IPS-NIHi7 (cell line): ENCODE data around the gene ARHGAP15.

ENCODE experiments used
- DNase-seq: peaks from one replicate; pipeline ENCODE4 v3.0.0; 2012; ENCODE audit warnings: mixed read lengths; ENCODE audit errors: extremely low spot score

Gene ARHGAP15

DNA sequence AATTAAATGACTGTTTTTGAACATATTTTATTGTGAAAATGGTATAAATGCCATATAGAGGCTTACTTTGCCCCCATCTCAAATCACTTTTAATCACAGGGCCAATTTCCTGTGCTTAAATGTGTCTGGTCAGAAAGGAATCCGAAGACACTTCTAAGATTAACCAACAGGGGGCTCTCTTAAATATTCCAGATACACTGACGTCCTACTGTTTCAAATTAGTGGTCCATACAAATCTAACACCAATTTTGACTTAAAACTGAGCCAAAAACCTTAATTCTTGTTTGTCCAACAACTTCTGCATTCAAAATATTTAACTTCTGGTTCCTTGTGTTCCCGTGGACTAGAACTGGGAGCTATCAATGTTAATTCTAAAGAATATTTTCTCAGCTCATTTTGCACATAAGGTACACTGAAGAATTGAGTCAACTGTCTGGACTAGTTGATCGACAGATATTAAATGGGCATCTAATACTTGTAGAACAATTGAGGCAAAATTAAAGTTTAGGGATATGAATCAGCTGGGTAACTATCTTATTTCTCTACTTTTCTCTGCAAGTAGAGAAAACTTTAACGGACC lies 557.5 kb downstream of the ARHGAP15 start:
- DNase-seq, result peak; percentile 53

DNA sequence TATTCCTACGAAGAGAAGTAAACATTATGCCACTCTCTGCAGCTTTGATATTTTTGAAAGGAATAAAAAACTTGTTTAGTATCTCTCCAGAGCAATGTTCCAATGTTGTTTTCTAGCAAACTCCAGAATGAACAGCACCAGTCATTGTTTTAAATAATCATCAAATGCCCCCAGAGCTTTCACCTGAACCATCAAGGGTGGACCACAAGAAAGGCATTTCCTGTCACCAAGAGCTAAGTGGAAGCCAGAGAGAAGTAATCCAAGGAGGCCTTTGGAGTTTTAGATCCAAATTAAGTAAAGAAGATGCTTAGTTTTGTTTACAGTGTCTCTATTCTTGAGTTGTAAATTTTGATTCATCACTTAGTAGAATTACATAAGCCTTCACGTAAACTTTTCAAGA lies 559.0 kb downstream of the ARHGAP15 start:
- no peak for DNase-seq

DNA sequence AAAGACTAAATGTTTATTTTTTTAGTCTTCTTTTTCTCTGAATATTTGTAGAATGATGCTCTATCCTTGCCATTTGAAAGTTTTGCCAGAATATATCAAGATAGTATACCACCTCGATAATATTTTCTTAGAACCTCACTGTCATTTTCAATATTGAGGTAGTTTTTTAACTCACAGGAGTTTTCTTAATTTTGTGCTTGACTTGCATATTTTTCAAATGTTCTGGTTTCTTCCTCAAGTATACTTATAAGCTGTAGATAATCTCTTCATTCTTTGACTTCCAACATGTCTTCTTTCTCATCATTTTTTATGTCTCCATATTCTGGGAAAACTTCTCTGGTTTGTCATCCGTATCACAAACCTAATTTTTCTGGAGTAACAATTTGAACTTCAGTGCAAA lies 559.6 kb downstream of the ARHGAP15 start:
- no peak for DNase-seq

DNA sequence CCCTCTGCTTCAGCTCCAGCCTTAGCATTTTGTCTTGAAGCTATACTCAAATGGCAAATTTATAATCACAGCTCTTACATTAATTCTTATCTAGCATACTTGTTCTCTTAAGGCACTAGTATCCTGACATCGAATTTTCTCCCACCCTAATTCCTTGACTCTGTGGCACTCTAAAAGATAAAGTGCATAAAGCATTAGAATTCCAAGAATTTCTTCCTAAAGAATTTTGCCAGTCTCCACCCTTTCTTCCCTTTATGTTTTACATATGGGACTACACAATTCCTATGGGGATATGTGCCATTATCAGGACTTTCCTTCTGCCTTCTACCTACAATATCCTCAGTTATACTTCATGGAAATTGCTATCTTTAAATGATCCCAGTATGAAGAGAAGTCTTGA lies 560.3 kb downstream of the ARHGAP15 start:
- DNase-seq, result no peak

DNA sequence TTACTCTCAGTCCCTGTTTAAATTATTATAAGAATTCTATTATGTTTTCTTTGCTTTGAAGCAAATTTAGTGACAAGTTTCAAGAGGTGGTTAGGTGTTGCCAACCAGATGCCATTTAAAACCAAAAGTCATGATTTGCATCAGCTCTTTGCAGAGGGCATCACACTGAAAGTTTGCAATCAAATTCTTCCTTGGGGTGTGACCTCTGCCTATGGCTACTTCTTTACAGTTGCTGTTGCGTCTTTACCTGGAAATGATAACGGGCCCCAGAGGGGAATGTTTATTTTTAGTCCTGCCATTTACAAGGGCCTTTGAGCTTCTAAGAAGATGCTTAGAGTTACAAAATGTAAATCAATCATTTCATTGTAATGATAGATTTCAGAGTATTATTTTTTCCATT lies 561.0 kb downstream of the ARHGAP15 start:
- DNase-seq, result no peak

DNA sequence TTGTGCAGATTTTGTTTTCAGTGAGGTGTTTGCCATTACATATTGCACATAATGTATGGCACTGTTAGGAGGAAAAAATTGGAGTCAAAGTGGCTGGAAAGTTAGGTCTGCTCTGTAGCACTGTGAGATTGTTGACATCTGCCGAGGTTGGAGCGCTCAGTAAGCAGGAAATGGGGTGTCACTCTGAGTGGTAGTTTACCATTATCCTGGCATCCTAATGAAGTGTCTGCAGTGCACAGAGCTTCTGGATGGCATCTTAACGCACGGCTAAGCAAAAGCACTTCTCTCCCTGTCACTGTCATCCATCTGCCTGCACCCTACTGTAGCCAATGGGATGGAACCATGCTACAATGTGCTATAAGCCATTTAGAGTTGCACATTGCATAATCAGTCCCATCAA lies 561.9 kb downstream of the ARHGAP15 start:
- no peak for DNase-seq

DNA sequence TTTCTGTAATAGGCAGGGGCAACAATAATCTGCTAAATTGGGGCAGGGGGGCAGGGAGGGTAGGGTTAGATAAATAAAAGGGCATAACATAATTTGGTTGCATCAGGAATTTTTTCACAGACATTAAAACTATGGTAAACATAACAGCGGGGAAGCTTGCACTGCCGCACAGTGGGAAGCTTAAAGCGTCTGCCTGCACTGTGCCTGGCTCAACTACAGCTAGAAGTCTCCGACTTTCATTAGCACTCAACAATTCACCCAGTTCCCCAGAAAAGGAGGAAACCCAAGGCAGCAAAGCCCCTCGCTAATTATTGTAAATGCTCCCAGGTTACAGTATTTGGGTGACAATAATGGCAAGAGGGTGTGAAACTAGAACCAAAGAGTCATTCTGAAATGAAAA lies 562.9 kb downstream of the ARHGAP15 start:
- peak; percentile 35 for DNase-seq

DNA sequence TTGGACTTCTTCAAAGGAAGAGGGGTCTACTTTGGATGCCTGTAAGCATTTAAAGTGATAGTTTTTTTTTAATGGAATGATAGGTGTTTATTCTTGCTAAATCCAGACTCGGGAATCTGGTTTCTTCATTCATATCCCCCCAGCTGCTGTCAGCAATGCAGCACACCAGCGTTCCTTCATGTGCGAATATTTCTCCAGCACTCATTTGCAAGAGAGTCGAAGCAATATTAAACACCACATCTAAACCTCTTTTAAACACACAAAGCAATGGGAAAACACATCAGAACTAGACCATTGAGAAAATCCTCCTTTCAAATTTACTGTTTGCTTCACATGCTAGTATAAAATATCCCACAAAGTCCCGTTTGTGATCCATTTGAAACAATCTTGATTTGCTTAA lies 563.7 kb downstream of the ARHGAP15 start:
- no peak for DNase-seq

DNA sequence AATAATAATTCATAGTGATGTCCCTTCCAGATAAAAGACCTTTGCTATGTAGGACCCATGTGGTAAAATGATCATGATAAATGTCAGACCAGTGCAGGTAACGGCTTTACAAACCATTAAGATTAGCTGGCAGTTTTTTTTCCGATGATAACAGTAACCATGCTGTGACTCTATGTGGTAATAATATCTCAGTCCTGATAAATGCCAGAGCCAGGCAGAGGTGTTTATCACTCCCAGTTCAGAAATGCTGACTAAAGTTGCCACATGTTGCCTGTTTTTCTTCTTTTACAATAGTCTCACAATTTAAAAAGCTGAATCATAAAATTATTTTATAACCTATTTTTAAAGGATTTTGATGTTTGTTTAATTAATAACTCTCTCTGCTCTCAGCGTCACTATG lies 565.1 kb downstream of the ARHGAP15 start:
- DNase-seq, result no peak

DNA sequence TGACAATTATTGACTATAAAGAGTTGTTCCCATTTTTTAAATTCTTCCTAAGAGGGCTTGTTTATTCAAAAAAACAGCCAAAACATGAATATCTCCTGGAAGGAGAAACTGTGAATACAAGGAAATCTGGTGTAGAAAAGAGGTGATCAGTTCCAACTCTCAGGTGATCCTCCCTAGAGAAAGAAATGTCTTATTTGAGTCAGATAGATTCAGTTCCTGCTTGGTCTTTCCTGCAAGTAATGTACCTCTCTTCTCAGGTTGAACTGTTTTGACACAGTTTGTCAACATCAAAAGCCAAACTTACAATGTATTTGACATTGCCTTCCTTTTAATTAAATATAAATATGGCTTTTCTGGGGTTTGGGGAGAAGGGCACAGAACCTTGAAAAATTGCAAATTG lies 567.4 kb downstream of the ARHGAP15 start:
- DNase-seq, result no peak

DNA sequence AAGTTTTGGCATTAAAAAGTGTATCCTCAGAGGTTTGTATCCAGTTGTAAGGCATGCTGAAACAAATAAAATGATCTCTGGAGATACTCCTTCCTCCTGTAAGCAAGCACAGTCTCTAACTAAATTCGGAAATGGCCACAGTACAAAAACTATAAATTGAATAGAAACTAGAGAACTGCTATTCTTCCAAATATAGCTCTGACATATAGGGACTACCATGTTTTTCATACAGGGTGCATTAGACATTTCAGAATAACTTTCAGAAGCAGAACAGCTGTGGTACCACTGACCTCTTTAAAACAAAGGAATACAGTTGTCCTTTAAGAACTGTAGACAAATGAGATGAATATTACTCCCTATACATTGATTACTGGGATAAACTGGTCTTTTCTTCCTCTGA lies 568.5 kb downstream of the ARHGAP15 start:
- no peak for DNase-seq

DNA sequence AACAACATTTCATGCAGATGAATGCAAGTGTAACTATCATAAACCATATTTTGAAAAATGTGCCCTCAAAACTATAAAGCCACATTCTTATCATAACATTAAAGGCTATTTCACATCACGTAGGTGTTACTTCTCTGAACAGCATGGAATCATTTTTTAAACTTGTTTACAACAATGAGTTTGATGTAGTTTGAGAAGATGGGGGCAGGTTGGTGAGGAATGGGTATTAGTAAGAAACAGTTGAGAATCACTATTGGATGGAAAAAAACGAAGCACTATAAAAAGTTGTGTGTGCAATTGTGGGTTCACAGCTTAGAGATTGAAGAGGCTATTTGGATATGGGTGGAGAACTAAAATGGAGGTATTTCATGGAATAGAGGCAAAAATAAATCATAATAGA lies 569.1 kb downstream of the ARHGAP15 start:
- DNase-seq, result no peak

DNA sequence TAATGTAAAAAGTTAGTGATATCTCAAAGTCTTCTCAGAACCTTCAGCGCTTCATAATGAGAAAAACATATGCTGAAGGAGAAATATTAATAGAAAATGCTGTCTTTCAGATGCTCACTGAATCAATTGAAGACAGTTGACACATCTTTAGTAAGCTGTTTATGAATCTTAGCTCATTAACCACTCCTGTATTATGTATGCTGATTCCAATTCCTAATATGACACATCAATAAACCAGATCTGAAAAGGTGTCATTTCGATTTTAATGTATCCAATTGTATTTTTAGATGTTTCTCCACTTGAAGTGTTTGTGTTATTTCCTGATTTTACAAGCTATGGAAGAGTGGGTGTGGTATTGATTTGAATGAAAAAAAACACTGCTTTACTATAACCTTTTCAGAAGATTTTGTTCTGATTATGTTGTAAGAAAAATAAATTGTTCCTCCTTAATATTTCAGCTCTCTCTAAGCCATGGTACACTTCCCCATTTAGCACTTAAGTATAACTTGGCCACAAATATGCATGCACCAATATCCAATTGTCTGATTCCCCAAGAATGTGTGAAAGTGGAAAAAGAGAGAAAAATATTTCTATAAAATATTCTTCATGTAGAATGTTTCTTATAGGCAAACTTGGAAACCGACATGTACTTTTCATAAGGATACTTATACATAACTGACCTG lies 569.8 kb downstream of the ARHGAP15 start:
- no peak for DNase-seq

DNA sequence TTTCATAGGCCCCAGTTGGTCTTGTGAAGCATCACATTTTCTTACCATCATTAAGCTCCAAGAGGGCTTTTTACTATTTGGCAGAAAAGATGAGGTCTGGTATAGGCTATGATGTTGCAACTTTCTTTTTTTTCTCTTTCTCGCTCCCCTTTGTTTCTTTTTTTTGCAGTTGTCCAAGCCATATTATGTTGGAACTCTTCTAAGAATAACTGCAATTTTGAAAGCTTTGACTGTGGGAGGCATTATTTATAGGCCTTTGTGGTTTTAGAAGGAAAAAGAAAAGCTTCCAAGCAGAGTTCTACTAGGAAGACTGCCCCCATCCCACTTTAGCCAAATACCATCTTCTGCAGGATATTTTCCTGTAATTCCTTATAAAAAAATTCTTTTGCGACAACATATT lies 571.6 kb downstream of the ARHGAP15 start:
- DNase-seq, result no peak

DNA sequence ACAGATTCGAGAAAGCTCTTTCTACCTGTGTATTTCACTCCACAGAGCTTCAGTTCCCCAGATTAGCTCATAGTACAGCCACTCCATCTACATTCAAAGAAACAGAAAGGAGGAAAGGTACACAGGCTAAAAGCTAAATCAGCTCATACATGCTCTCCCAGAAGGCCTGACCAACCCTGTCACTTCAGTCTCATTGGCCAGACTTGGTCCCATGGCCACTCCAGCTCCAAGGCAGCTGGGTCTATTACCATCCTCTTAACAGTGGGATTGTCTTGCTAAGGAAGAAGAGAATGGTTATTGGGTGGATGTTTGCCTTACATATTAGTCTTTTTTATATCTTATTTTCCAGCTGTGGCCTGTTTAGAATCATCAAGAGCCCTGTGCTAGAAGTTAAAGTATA lies 572.6 kb downstream of the ARHGAP15 start:
- DNase-seq, result no peak

DNA sequence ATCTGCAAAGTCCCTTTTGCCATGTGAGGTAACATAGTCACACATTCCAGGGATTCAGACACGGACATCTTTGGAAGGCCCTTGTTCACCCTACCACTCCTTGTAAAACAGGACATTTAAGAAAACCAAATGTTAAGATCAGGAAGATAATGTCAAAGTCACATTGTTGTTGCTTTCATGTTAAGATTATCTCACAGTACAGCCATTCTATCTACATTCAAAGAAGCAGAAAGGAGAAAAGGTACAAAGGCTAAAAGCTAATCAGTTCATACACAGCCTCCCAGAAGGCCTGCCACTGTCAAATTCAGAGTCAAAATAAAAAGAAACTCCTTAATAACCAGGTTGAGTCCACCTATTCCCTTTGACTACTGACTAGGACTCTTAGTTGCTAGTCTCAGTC lies 573.7 kb downstream of the ARHGAP15 start:
- no peak for DNase-seq

DNA sequence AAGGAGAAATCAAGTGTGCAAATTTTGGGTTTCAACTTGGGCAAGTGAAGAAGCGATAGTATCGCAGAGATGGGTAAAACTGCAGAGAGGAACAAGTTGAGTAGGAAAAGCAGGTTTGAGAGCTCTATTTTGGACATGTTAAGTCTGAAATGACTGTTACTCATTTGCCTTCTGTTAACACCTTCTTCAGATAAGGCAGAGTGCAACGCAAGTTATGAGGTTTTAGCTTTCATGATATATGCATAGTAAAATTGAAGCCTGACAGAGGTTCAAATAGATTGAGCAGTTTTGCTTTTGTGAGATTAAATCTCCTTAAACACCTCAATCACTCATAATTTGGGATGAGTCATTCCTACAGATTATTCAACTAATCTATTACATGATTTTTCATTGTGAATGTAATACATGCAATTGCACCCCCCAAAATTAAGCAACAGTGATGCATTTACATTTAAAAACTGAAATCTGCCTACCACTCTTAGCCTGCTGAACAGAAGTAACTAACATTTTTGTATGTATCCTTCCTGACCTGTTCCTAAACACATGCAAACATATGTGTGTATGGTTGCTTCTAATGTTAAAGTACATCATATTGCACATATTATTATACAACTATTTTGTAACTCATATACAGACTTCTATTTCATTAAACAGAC lies 575.4 kb downstream of the ARHGAP15 start:
- no peak for DNase-seq

DNA sequence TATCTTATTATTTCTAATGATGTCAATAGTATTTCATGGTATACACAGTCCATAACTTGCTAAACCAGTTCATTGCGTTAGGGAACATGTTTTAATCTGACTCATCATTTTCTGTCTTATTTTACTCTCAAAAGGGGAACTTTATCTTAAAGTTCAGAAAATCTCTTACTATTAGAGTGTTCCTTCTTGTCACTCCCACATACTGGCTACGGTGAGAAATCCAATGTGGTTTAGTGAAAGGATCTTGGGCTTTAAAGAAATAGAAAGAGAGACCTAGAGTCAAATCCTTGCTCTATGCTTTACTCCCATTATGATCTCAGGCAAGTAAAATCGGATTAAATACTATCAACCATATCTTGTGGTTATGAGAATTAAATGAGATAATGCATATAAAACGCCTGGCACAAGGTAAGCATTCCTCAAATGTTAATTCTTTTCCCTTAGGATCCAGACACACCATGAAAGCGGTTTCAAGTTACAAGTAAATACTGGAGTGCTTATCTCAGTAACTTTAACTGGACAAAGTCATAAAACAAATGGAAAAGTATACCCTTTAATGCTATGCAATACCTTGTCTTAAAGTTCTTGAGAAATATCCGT lies 576.0 kb downstream of the ARHGAP15 start:
- DNase-seq, result no peak

DNA sequence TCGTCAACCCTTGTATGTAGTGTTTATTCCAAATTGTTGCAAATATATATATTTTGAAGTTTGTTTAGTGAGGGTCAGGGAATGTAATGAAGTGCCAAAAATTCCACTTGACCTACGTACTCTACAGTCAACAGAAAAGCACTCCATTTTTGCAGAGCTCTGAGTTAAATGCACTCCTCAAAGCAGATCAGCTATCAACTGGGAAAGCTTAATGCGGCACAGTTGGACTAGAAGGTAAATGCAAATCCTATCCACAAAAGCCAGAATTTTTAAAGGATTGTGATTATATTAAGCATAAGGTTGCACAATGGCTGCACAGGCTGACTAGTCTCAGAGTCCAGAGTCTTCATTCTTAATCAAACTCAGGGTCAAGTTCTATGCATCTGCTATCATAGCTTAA lies 577.1 kb downstream of the ARHGAP15 start:
- DNase-seq, result no peak

DNA sequence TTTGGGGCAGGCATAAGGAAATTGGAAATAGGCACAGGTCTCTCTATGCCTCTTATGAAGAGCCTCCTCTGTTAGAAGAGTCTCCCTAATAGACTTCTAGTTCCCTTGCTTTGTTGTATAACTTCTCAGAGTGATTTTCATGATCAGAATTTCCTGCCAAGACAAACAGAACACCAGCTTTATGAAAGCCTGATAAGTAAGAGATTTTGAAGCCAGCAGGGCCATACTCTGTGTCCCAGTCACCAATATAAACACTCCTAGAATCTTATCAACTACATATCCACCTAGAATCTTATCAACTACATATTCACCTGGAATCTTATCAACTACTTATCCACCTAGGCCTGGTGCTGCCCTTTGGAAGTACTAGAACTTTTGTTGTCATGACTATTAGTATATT lies 579.5 kb downstream of the ARHGAP15 start:
- no peak for DNase-seq

DNA sequence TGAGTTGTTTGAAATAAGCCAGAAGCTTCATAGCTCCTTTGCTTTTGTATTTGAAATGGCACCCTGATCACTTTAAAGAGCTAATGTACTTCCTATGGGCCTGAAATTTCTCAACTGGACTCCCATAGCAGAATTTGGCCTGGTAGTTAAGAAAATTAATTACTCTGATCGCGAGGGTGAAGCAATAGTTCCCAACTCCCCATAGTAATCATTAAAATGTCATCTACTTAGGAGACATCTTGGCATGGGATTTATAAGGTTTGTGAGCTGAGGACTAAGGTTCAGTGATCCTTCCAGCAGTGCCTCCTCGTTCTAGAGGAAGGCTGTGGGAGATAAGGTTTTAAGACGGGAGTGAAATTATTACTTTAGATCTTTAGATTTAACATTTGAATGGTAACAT lies 581.0 kb downstream of the ARHGAP15 start:
- DNase-seq, result no peak

DNA sequence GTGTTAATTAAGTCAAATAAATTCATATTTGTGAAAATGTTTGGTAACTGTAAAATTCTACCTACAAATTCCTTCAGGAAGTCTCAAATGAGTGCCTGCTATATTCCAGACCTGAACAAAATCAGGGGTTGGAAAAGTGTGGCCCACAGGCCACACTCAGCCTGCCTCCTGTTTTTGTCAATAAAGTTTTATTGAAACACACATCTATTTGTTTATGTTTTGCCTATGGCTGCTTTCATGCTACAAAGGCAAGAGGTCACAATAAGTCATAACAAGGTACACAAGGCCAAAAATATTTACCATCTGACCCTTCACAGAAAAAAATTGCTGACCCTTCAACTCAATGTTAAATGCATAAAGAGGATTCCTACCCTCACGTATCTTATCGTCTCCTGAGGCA lies 581.7 kb downstream of the ARHGAP15 start:
- no peak for DNase-seq

DNA sequence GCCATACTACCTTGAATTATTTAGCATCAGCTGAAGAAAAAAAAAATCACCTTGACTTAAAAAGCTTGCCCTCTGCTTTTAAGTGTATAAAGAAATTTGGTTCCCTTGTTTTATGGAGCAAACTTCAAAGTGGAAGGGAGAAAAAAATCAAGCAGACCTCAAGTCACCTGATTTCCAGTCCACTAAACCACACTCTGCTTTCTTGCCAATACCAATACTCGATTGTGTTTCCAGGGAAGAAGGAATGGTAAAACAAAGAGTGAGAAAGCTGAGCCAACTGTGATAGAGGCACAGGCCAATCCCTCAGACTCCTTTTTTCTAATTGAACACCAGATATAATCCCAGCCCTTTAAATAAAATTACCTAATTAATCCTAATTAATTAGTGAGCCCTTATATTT lies 587.3 kb downstream of the ARHGAP15 start:
- no peak for DNase-seq
